ENCODE measurements around the gene TTC13.

The TTC13 gene

GRCh38 chr1:230917284-230918135 is 61.2 kb downstream of the TTC13 start:
- no peak for TF ChIP-seq ZNF274 (IDR thresholded peaks at IDR 0.05; ENCODE audit: low read depth, low read length)
- no peak overlapping the region for H3K4me3 ChIP-seq (ENCODE audit: low read length)

- H3K4me3 ChIP-seq (ENCODE audit: low read length), result no peak overlapping the region
- no peak for TF ChIP-seq ZNF274 (IDR thresholded peaks at IDR 0.05; ENCODE audit: low read depth, low read length)
Observed at GRCh38 chr1:230916587-230917283, 61.9 kb downstream of the TTC13 start.

GRCh38 chr1:230915078-230915477 is 63.6 kb downstream of the TTC13 start:
- TF ChIP-seq ZNF274 (IDR thresholded peaks at IDR 0.05; ENCODE audit: low read depth, low read length), result no peak
- H3K4me3 ChIP-seq (ENCODE audit: low read length), result no peak overlapping the region

- no peak for TF ChIP-seq ZNF274 (IDR thresholded peaks at IDR 0.05; ENCODE audit: low read depth, low read length)
- H3K4me3 ChIP-seq (ENCODE audit: low read length), result no peak overlapping the region
Observed at GRCh38 chr1:230913496-230913895, 65.2 kb downstream of the TTC13 start.

- TF ChIP-seq ZNF274 (IDR thresholded peaks at IDR 0.05; ENCODE audit: low read depth, low read length), result no peak
- H3K4me3 ChIP-seq (ENCODE audit: low read length), result no peak overlapping the region
Observed at GRCh38 chr1:230910755-230911117, 67.9 kb downstream of the TTC13 start.

GRCh38 chr1:230909974-230910754 is 68.5 kb downstream of the TTC13 start:
- TF ChIP-seq ZNF274 (IDR thresholded peaks at IDR 0.05; ENCODE audit: low read depth, low read length), result no peak
- no peak overlapping the region for H3K4me3 ChIP-seq (ENCODE audit: low read length)

- H3K4me3 ChIP-seq (ENCODE audit: low read length), result no peak overlapping the region
- TF ChIP-seq ZNF274 (IDR thresholded peaks at IDR 0.05; ENCODE audit: low read depth, low read length), result no peak
Observed at GRCh38 chr1:230907472-230908205, 71.0 kb downstream of the TTC13 start.

GRCh38 chr1:230906226-230906625 is 72.4 kb downstream of the TTC13 start:
- H3K4me3 ChIP-seq (ENCODE audit: low read length), result no peak overlapping the region
- TF ChIP-seq ZNF274 (IDR thresholded peaks at IDR 0.05; ENCODE audit: low read depth, low read length), result no peak

GRCh38 chr1:230905733-230906132 is 72.9 kb downstream of the TTC13 start:
- no peak for TF ChIP-seq ZNF274 (IDR thresholded peaks at IDR 0.05; ENCODE audit: low read depth, low read length)
- H3K4me3 ChIP-seq (ENCODE audit: low read length), result no peak overlapping the region

- no peak overlapping the region for H3K4me3 ChIP-seq (ENCODE audit: low read length)
- no peak for TF ChIP-seq ZNF274 (IDR thresholded peaks at IDR 0.05; ENCODE audit: low read depth, low read length)
Observed at GRCh38 chr1:230902349-230902923, 76.2 kb downstream of the TTC13 start.

GRCh38 chr1:230901671-230902070 is 77.0 kb downstream of the TTC13 start:
- no peak overlapping the region for H3K4me3 ChIP-seq (ENCODE audit: low read length)
- no peak for TF ChIP-seq ZNF274 (IDR thresholded peaks at IDR 0.05; ENCODE audit: low read depth, low read length)

GRCh38 chr1:230900984-230901383 is 77.7 kb downstream of the TTC13 start:
- no peak overlapping the region for H3K4me3 ChIP-seq (ENCODE audit: low read length)
- TF ChIP-seq ZNF274 (IDR thresholded peaks at IDR 0.05; ENCODE audit: low read depth, low read length), result no peak

GRCh38 chr1:230899841-230900251 is 78.8 kb downstream of the TTC13 start:
- no peak for TF ChIP-seq ZNF274 (IDR thresholded peaks at IDR 0.05; ENCODE audit: low read depth, low read length)
- no peak overlapping the region for H3K4me3 ChIP-seq (ENCODE audit: low read length)
